ENCODE measurements around the gene STK32A.

DNA sequence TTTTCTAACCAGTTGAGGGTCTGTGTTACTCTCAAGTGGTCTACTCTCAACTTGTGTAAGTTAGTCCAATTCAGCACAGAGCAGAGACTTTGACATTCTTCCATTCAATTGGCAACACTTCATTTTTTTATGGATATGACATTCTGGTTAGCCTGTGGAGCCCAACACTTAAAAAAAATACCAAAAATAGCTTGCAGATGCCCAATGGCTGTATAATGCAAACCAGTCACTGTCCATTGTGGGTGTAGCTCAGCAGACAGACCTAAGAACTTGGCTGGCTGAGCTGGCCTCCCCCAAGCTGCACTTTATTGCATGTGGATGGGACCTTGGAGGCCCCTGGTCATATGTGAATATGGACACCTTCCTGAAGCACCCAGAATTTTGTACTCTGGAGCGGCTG, 171.8 kb downstream of the STK32A start:
- no peak for TF ChIP-seq ZFX (IDR thresholded peaks at IDR 0.05)
- TF ChIP-seq, protein P1, sequence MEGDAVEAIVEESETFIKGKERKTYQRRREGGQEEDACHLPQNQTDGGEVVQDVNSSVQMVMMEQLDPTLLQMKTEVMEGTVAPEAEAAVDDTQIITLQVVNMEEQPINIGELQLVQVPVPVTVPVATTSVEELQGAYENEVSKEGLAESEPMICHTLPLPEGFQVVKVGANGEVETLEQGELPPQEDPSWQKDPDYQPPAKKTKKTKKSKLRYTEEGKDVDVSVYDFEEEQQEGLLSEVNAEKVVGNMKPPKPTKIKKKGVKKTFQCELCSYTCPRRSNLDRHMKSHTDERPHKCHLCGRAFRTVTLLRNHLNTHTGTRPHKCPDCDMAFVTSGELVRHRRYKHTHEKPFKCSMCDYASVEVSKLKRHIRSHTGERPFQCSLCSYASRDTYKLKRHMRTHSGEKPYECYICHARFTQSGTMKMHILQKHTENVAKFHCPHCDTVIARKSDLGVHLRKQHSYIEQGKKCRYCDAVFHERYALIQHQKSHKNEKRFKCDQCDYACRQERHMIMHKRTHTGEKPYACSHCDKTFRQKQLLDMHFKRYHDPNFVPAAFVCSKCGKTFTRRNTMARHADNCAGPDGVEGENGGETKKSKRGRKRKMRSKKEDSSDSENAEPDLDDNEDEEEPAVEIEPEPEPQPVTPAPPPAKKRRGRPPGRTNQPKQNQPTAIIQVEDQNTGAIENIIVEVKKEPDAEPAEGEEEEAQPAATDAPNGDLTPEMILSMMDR (IDR thresholded peaks at IDR 0.05 in 2 of 3, conservative IDR thresholded peaks at IDR 0.05 in 1 of 3; ENCODE audit: borderline replicate concordance in 1 of 3, insufficient read depth in 1 of 3, low read depth in 2 of 3, low read length in 2 of 3): no peak
- TF ChIP-seq POLR2A (IDR thresholded peaks at IDR 0.05; ENCODE audit: borderline replicate concordance, extremely low read depth, insufficient read depth, insufficient read length): no peak
- TF ChIP-seq EZH2 (IDR thresholded peaks at IDR 0.05): no peak
- no peak for TF ChIP-seq POLR2AphosphoS5 (IDR thresholded peaks at IDR 0.05; ENCODE audit: low read depth, low read length)
- no peak for TF ChIP-seq CEBPB (IDR thresholded peaks at IDR 0.05; ENCODE audit: low read depth)
- TF ChIP-seq SRF (IDR thresholded peaks at IDR 0.05; ENCODE audit: low read depth): no peak
- no peak for TF ChIP-seq SP1 (IDR thresholded peaks at IDR 0.05; ENCODE audit: low read depth)
- TF ChIP-seq RAD21 (IDR thresholded peaks at IDR 0.05; ENCODE audit: low read depth): no peak
- TF ChIP-seq, protein P2, sequence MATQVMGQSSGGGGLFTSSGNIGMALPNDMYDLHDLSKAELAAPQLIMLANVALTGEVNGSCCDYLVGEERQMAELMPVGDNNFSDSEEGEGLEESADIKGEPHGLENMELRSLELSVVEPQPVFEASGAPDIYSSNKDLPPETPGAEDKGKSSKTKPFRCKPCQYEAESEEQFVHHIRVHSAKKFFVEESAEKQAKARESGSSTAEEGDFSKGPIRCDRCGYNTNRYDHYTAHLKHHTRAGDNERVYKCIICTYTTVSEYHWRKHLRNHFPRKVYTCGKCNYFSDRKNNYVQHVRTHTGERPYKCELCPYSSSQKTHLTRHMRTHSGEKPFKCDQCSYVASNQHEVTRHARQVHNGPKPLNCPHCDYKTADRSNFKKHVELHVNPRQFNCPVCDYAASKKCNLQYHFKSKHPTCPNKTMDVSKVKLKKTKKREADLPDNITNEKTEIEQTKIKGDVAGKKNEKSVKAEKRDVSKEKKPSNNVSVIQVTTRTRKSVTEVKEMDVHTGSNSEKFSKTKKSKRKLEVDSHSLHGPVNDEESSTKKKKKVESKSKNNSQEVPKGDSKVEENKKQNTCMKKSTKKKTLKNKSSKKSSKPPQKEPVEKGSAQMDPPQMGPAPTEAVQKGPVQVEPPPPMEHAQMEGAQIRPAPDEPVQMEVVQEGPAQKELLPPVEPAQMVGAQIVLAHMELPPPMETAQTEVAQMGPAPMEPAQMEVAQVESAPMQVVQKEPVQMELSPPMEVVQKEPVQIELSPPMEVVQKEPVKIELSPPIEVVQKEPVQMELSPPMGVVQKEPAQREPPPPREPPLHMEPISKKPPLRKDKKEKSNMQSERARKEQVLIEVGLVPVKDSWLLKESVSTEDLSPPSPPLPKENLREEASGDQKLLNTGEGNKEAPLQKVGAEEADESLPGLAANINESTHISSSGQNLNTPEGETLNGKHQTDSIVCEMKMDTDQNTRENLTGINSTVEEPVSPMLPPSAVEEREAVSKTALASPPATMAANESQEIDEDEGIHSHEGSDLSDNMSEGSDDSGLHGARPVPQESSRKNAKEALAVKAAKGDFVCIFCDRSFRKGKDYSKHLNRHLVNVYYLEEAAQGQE (IDR thresholded peaks at IDR 0.05; ENCODE audit: low read depth): no peak
- no peak for TF ChIP-seq YY1 (IDR thresholded peaks at IDR 0.05; ENCODE audit: extremely low read depth, insufficient replicate concordance, low read depth, low read length)
- TF ChIP-seq, protein P3, sequence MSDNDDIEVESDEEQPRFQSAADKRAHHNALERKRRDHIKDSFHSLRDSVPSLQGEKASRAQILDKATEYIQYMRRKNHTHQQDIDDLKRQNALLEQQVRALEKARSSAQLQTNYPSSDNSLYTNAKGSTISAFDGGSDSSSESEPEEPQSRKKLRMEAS (IDR thresholded peaks at IDR 0.05): no peak
- no peak for TF ChIP-seq EZH2phosphoT487 (IDR thresholded peaks at IDR 0.05; ENCODE audit: borderline replicate concordance)
